NK-92 (cell line): ENCODE results near the gene SNED1.
"Not testable (repeated sequence)": the region's sequence is repeated elsewhere in the genome, so short reads cannot be mapped to it uniquely, and the experiment has no call there.

ENCODE experiments used
- DNase-seq: peaks from one replicate; lab custom pipeline; 2025; ENCODE audit not compliant: unreplicated experiment; lab: John Stamatoyannopoulos, UW

Gene SNED1

DNA sequence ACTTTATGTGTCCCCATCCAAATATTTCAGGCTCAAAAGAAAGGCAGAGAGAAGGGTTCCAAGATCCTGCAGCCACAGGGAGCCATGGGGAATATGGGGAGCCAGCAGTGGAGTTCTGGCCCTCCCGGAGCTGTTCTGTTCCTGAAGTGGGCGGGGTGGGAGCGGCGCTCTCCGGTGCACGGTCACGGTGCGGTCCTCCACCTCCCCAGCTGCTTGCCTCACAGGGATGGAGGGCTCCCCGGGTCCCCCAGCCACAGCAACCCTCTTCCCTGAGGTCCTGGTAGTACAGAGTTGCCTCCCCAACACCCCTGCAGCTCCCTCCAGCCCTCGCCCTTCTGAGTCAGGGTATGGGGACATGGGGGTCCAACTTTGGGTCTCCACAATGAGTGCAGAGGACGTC lies 26.2 kb upstream of the SNED1 start:
- DNase-seq, result no peak

DNA sequence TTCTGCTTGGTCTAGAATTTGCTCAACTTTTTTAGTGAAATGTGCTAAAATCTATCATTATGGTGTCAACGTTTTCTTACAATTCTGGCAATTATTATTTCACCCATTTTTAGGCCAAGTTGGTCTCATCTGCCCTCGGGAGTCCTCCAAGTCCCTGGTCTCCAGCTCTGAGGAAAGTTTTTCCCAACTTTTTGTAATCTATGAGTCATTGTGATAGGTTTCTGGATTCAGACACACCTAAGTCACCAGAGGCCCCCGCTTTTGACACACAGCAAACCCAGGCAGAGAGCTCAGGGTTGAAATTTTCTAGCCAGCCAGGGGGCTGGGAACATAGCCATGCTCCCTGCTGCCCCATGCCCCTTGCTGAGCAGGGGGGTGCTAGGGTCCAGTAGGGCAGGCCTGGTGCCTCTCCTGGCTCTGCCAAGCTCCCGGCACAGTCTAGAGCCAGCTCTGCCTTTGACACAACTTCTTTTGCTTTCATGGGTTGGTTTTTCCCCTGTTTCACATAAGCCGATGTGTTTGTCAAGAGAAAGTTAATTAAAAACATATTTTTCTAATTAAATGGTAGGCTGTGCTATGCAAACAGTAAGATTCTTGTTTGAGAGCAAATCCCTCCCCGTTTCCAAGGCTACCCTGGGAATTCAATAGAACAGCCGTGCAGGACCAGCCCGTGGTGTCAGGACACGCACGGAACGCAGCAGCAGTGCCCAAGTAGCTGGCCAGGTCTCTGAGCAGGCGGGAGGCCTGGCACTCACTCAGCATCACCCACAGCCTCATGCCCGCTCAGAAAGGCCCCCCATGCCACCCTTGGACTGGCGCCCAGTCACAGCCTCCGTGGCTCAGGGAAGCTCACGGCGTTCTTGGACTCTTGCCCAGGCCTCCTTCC lies 25.5 kb upstream of the SNED1 start:
- DNase-seq, result no peak

GRCh38 chr2:240974771-240975572 lies 23.4 kb upstream of the SNED1 start:
- DNase-seq, result no peak

DNA sequence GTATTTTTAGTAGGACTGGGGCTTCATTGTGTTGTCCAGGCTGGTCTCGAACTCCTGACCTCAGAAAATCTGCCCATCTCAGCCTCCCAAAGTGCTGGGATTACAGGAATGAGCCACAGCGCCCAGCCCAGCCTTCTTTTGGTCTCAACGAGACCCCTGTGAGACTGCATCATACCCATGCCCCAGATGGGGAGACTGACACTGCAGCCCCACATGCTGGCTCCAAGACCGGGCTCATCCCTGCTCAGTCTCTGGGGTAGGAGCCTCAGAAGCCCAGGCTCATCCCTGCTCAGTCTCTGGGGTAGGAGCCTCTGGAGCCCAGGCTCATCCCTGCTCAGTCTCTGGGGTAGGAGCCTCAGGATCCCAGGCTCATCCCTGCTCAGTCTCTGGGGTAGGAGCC lies 22.5 kb upstream of the SNED1 start:
- DNase-seq, result not testable (repeated sequence)

DNA sequence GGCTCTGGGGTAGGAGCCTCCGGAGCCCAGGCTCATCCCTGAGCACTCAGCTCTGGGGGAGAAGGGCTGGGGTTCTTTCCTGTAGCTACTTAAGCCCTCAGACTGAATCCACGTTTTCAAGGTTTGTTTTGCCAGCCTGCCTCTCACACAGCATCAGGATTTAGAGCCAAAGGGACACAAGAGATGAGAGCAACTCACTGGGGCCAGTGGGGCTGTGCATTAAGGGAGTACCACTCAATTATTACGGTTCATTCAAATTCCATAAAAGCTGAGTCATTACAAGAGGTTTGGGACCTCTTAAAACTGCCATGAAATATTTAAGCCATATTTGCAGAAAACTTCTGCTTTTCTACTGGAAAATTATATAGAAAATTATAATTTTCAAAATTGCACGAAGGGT lies 17.1 kb upstream of the SNED1 start:
- DNase-seq, result no peak

DNA sequence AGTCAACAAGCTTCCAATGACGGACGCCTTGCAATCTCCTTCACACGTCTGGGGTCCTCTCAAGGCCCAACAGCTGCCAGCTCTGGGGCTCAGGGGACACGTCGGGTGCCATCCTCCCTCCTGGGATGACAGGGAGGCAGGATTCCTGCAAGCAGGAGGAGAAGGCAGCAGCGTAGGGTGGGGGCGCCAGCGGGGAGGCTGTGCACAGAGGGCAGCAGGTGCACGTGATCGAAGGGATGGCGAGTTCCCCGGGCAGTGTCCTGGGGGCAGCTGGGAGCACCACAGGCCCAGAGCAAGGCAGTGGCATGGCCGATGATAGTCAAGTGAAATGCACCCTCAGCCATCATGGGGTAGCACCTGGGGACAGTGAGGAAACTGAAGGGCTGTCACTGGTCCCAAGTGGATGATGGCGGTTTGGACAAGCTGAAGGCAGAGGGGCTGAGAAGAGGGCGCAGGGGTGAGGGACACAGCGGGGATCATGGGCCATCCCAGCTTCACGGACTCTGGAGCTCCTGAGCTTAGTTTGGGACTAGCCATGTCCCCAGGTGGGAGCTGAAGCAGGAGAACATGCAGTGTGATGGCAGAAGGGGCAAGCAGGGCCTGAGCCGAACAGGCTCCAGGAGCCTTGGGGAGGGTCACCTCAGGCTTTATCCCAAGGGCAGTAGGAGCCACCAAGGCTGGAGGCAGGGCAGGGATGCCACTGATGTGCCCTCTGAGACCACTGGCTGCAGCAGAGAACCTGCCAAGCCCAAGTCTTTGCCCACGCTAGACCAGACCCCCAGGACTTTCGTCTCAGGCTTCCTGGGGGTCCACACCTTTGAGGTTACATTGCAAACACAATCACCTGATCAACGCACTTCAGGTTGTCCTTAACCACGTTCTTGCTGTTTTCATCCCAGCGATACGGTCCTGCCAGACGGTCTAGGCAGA lies 16.3 kb upstream of the SNED1 start:
- no peak for DNase-seq

GRCh38 chr2:240982821-240983281 lies 15.6 kb upstream of the SNED1 start:
- no peak for DNase-seq

DNA sequence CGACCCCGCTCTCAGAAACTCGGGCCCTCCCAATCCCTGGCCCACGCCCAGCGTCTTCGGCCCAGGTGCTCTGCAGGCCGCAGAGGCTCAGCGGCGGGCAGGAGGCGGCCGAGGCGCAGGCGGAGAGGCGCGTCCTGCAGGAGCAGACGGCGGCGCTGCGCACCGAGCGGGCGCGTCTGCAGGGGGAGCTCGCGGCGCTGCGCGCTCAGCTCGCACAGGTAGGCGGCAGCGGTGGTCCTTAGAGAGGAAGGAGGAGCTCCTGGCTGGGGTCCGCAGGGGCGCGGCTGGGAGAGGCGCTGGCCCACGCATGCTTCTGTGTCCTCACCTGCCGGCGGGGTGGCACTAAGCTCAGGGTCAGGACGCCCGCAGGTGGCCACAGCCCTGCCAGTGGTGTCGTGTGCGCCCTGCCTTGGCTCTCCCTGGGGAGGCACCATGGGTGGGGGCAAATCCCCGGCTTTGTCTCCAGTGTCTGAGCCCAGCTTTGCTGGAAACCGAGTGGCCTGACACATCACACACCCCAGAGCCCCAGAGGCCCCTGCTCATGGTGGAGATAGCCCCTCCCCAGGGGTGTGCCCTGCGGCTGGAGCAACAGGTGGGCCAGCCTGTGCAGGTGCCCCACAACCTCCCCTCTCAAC lies 14.9 kb upstream of the SNED1 start:
- DNase-seq, result no peak

DNA sequence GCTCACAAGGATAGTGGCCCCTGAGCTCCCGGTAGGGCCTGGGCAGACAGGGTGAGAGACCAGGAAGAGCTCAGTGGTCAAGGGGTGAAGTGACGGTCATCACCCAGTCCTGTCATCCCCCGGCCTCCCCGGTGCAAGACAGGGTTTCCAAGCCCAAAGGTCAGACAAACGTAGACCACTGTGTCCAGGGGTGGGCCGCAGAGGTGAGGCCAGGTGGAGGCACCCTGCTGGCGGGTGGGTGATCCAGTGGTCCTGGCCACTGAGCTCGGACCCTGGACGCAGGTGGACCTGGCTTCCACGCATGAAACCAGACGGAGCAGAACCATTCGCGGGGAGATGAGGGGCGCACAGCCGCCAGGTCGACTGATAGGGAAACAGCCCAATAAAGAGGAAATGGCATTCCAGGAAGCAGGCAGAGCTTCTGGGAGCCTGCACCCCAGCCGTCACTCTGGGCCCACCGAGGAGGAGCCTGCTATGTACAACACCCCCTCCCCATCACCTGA lies 14.4 kb upstream of the SNED1 start:
- no peak for DNase-seq

- no peak for DNase-seq
Measured at GRCh38 chr2:240985881-240986786, 12.3 kb upstream of the SNED1 start.

DNA sequence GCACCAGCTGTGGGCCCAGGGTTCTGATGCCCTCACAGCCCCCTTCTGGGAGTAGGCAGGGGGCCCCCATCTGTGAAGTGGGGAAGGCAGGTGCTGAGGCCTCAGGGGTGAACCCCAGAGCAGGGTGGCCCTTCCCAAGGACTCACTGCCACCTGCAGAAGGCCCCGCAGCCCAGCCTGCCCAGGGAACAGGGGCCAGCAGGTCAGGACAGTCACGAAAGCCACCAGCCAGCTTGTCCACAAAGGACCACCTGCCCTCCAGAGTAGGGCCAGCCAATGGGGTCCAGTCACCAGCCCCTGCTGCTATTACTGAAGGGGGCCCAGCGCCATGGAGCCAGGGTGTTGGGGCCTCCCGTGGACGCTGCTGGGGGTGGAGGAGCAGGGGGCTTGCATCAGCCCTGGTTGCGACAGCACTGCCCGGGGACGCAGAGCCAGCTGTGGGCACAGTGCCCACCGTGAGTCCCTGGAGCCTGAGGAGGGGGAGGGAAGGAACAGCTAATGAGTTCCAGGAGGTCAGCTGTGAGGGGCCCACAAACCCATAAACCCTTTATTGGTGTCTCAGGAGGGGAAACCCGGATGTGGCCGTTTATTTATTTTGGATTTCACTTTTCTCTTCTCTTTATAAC lies 11.5 kb upstream of the SNED1 start:
- DNase-seq, result no peak

DNA sequence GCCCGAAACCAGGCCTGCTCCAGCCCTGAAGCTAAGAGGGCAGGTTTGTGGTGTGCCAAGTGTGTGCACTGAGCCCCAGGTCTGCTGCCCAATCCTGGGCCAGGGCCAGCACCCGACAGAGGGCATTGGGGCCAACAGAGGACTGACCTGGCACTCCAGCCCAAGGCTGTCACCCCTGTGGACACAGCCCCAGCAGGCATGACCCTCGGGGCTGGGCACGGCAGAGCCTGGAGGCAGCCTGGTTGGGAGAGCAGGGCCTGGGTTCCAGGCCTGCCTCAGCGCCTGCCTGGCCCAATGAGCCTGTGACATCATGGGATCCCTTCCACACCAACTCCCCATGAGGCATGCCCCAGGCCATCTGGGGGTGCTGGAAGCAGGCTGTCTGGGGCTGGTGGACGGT lies 10.8 kb upstream of the SNED1 start:
- no peak for DNase-seq

- no peak for DNase-seq
Measured at GRCh38 chr2:240988146-240988545, 10.3 kb upstream of the SNED1 start.

GRCh38 chr2:240988571-240989271 lies 9.7 kb upstream of the SNED1 start:
- DNase-seq, result no peak

DNA sequence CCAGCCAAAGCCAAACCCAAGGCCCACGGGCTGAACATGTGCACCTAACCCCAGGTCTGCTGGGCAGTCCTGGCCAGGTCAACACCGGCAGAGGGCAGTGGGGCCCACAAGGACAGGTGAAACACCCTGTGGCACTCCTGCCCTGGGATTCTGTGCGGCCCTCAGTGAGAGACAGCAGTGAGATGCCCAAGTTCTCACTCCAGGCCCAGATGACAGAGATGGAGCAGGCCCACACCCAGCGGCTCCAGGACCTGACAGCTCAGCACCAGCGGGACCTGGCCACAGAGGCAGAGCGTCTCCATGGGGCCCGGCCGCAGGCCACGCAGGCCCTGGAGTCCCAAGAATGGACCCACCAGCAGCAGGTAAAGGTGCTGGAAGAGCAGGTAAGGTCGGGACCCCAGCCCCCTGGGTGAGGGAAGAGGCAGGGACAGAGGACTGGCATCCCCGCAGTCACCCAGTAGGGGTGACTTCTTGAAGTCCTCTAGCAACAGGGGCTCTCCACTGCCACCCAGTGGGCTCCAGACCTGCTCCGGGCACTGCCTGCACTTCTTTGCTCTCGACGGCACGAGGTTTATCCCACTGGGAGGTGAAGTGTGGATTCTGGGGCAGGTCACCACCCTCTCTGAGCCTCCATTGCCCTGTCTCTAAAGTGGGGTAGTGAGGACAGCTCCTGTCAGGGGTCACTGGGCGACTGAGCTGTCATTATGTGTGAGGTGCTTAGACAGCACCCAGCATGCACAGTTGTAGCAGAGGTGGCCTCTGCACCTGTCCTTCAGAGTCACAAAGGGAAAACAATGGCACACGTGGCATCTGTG lies 8.8 kb upstream of the SNED1 start:
- DNase-seq, result no peak

- DNase-seq, result no peak
Measured at GRCh38 chr2:240990266-240990529, 8.2 kb upstream of the SNED1 start.

DNA sequence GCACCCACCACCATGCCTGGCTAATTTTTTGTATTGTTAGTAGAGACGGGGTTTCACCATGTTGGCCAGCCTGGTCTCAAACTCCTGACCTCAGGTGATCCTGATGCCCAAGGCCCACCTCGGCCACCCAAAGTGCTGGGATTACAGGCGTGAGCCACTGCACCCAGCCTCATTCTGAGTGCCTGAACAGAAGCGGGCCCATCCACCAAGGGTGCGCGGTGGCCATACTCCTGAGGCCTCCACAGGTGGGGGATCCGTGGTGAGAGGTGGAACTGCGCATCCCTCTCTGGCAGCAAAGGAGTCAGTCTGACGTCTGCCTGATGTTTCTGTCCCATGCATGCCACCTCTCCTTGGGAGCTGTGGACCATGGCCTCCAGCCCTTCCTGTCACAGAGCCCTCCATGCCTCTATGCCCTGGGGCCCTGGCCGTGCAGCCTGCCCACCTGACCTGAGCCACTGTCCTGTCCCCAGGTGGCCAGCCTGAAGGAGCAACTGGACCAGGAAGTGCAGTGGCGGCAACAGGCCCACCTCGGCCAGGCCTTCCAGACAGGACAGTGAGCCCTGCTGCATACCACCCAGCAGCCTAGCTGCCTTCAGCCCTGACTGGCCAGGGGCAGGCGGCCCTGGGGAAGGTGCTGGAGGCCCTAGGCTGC lies 7.6 kb upstream of the SNED1 start:
- DNase-seq, result no peak
